Activated naive CD8-positive, alpha-beta T cell treated with anti-CD3 and anti-CD28 coated beads, Interleukin-2, amount 50 U/mL, for 24 hours (primary cell): Measurements from ENCODE around the gene ARID5A.

Experiments
- ATAC-seq: fragments of 150-1000 bp; cut with Tn5 transposase; one replicate; pipeline ENCODE4 v1.10.0; 2021
- DNase-seq: peaks from one replicate; pipeline ENCODE4 v3.0.0; 2021
- H3K27ac Mint-ChIP-seq: one replicate; pipeline ENCODE4 v1.8.0; 2021; ENCODE audit warnings: mild to moderate bottlenecking, mixed read lengths
- H3K27me3 Mint-ChIP-seq: one replicate; pipeline ENCODE4 v1.8.0; 2021; ENCODE audit warnings: mixed read lengths
- H3K36me3 Mint-ChIP-seq: one replicate; pipeline ENCODE4 v1.8.0; 2021; ENCODE audit warnings: low read depth, mixed read lengths
- H3K4me1 Mint-ChIP-seq: one replicate; pipeline ENCODE4 v1.8.0; 2021; ENCODE audit warnings: mixed read lengths
- H3K4me3 Mint-ChIP-seq: one replicate; pipeline ENCODE4 v1.8.0; 2021; ENCODE audit warnings: mild to moderate bottlenecking, moderate library complexity, mixed read lengths
- H3K9me3 Mint-ChIP-seq: one replicate; pipeline ENCODE4 v1.8.0; 2021; ENCODE audit warnings: mixed read lengths

ARID5A gene

GRCh38 chr2:96512341-96512740 lies 24.2 kb upstream of the ARID5A start:
- H3K4me3 Mint-ChIP-seq = no peak overlapping the region
- peaks cover 18% of the 10 kb centered on the region for H3K4me1 Mint-ChIP-seq
- ATAC-seq (no peak), DNase-seq (no peak)
- H3K27ac Mint-ChIP-seq = no peak overlapping the region
- H3K27me3 Mint-ChIP-seq = peaks cover 7% of the 10 kb centered on the region
- H3K9me3 Mint-ChIP-seq = peaks cover 9% of the 10 kb centered on the region
- peaks cover 3% of the 10 kb centered on the region for H3K36me3 Mint-ChIP-seq

DNA sequence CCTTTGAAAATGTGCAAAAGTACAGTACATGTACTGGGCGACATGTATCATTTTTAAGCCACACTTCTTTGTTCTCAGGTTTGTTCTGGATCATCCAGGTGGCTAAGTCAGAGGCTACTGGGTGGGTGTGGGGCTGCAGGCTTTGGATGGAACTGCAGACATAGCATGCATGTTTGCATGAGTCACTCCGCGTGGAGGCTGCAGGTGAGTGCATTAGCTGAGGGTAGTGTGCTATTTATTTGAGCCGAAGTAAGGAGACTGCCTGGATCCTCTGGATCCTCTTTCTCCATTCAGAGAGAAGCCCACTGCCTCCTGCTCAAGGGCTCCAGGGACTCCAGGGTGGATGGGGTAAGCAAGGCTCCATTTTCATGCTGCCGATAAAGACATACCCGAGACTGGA lies 22.0 kb upstream of the ARID5A start:
- no peak overlapping the region for H3K4me3 Mint-ChIP-seq
- DNase-seq (no peak), ATAC-seq (no peak)
- peaks cover 3% of the 10 kb centered on the region for H3K36me3 Mint-ChIP-seq
- peaks cover 2% of the 10 kb centered on the region for H3K4me1 Mint-ChIP-seq
- H3K9me3 Mint-ChIP-seq = peaks cover 14% of the 10 kb centered on the region
- no peak overlapping the region for H3K27ac Mint-ChIP-seq
- peaks cover 3% of the 10 kb centered on the region for H3K27me3 Mint-ChIP-seq

DNA sequence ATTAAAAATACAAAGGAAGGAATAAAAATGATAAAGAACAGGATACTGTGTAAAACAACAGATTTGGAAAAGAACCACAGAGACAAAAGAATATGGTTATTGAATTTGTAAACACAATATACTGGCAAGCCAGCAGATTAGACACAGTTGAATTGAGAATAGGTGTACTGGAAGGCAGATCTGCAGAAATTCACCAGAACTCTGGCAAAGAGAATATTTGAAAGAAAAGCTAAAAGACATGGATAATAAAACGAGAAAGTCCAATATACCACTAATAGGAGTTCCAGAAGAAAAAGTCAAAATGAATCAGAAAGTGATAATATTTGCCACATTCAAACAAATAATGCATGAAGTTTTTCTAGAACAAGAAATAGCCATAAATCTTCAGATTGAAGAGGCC lies 19.5 kb upstream of the ARID5A start:
- no peaks in the 10 kb centered on the region for H3K4me1 Mint-ChIP-seq

DNA sequence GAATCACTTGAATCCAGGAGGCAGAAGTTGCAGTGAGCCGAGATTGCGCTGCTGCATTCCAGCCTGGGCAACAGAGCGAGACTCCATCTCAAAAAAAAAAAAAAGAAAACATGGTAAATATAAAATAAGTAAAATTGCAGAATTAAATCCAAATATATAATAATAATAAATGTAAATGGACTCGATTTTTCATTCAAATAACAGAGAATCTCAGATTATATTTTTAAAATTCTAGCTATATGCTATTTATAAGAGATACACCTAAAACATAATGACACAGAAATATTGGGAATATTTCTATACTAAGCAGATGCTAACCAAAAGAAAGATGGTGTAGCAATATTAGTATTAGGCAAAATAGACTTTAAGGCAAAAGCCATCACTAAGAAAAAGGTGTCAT lies 16.3 kb upstream of the ARID5A start:
- Mint-ChIP-seq H3K27ac (no peak overlapping the region), H3K4me1 (peaks cover 22% of the 10 kb centered on the region), H3K27me3 (no peaks in the 10 kb centered on the region), H3K36me3 (peaks cover 3% of the 10 kb centered on the region), H3K4me3 (no peak overlapping the region), H3K9me3 (peaks cover 14% of the 10 kb centered on the region)
- ATAC-seq (no peak), DNase-seq (no peak)

More for the DNA sequence above, 19.5 kb upstream of the ARID5A start:
- H3K9me3 Mint-ChIP-seq = peaks cover 14% of the 10 kb centered on the region
- peaks cover 2% of the 10 kb centered on the region for H3K27me3 Mint-ChIP-seq
- H3K4me3 Mint-ChIP-seq = no peak overlapping the region
- H3K27ac Mint-ChIP-seq = no peak overlapping the region
- ATAC-seq = no peak
- peaks cover 3% of the 10 kb centered on the region for H3K36me3 Mint-ChIP-seq
- DNase-seq = no peak

DNA sequence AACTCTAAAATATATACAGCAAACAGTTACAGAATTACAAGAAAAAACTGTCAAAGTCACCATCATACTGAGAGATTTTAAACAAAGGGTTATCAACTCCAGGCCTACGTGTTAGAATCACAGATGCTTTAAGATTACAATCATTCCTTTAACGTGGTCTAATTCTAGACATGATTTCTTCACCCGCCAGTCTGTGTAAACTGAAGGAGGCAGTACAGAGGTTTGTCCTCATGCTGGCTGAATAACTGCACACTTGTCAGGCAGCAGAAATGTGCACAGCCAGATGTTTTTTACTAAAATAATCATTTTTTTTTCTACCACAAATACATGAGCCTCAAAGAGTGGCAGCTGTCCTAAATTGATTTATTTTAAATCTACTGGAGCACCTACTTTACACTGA lies 15.9 kb upstream of the ARID5A start:
- Mint-ChIP-seq H3K27me3 (no peaks in the 10 kb centered on the region), H3K36me3 (peaks cover 3% of the 10 kb centered on the region), H3K27ac (no peak overlapping the region), H3K4me1 (peaks cover 26% of the 10 kb centered on the region), H3K9me3 (peaks cover 14% of the 10 kb centered on the region), H3K4me3 (no peak overlapping the region)
- ATAC-seq (no peak), DNase-seq (no peak)

DNA sequence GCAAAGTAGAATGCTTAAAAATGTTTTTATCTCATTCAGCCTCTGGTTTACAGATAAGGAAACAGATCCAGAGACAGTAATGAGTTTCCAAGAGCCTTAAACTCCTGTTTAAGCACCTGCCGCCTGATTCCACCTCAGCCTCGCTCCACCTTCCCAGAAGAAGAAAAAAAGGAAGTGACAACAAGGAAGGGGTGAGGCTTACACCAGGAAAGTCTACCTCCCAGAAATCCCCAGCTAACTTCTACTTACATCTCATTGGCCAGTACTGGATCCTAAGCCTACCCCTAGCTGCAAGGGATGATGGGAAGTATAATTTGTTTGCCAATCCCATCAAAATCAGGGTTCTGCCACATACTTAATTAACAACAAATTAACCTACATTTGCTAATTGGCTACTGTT lies 15.3 kb upstream of the ARID5A start:
- peaks cover 31% of the 10 kb centered on the region for H3K4me1 Mint-ChIP-seq
- H3K27me3 Mint-ChIP-seq = no peaks in the 10 kb centered on the region
- ATAC-seq (no peak), DNase-seq (no peak)
- no peak overlapping the region for H3K27ac Mint-ChIP-seq
- no peak overlapping the region for H3K4me3 Mint-ChIP-seq
- peaks cover 13% of the 10 kb centered on the region for H3K9me3 Mint-ChIP-seq
- H3K36me3 Mint-ChIP-seq = peaks cover 3% of the 10 kb centered on the region

GRCh38 chr2:96522304-96523203 lies 14.0 kb upstream of the ARID5A start:
- Mint-ChIP-seq H3K27ac (no peak overlapping the region), H3K4me3 (no peak overlapping the region), H3K4me1 (peaks cover 37% of the 10 kb centered on the region), H3K36me3 (no peaks in the 10 kb centered on the region), H3K27me3 (no peaks in the 10 kb centered on the region), H3K9me3 (peaks cover 2% of the 10 kb centered on the region)
- ATAC-seq (no peak), DNase-seq (no peak)

DNA sequence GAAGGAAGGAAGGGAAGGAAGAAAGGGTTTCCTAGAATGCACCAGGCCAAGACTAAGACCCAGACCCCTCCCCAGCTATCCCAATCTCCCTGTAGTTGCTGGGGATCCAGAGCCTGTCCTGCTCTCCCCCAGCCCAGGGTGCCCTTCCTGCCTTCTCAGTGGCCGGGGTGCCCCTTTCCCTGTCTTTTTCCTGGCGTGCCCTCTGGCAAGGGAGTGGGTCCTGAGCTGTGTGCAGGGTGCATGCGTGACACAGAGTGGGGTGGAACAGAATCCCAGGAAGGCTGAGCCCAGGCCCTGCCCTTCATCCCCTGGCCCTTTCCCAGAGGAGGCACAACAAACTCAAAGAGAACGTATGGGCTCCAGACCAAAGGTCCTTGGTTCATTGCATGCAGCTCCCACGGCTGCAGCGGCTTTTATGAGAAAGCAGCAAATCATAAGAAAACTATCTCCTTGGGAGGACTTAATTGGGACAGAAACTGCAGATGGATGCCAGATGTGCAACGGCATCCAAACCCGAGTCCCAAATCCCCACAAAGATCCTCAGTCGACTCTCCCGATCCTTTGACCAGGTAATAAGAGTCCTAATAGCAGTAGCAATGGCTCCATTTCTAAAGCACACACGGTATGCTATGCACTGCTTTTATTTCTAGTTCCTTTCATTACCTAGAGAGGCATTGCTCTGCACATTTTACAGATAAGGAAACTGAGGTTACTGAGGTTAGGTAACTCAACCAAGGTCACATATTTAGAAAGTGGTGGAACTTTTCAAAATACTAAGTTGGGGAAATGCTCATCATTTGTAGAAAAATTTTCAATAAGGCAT lies 12.7 kb upstream of the ARID5A start:
- Mint-ChIP-seq H3K4me3 (no peak overlapping the region), H3K4me1 (peaks cover 50% of the 10 kb centered on the region), H3K36me3 (no peaks in the 10 kb centered on the region), H3K27ac (peak overlapping the region; percentile 56), H3K9me3 (no peaks in the 10 kb centered on the region), H3K27me3 (no peaks in the 10 kb centered on the region)
- ATAC-seq (peak; percentile 1), DNase-seq (no peak)

DNA sequence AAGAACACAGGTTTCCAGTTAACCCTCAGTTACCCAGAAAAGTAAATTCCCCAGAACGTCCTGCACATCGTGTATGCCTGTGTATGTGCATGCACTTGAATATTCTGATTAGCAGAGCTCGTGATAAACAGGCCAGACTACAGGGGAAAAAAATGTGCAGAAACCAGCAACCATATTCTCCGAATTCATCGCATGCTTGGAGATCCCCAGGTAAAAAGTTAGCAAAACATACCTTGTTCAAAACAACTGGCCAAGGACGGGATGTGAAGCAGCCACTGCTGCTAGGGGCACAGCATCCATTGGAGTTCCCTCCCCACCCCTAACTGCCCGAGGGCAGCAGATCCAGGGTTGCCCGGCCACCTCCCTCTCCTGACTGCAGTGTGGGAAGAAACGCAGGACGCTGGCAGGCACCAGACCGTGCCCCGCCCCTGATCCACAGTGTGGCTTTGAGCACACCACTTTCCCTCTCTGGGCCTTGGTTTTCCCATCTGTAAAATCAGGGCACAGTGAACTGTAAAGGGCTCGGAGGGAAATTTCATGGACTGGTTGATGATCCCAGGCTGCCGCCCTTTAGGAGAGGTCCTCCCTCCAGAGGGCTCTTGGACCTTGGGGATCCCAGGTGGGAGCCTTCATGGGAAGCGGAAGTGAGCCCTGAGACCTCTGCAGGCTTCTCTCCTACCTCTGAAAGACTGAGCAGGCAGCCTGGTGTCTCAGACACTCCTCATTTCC lies 11.9 kb upstream of the ARID5A start:
- Mint-ChIP-seq H3K27me3 (no peaks in the 10 kb centered on the region), H3K27ac (peak overlapping the region; percentile 52), H3K4me3 (no peak overlapping the region), H3K4me1 (peaks cover 58% of the 10 kb centered on the region), H3K9me3 (no peaks in the 10 kb centered on the region), H3K36me3 (no peaks in the 10 kb centered on the region)
- peak; percentile 15 for ATAC-seq
- no peak for DNase-seq

DNA sequence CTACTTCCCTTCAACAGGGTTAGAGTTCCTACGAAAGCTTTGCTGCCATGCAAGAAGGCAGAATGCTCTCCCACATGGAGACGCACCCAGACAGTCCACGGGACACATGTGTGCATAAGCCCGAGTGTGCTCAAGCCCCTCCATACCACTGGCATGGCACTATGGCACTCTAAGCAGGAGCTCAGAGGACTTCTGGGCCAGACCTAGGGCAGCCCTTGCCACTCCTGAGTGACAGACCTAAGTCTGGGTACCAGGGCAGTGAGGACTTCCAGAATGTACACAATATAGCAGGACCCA lies 11.4 kb upstream of the ARID5A start:
- DNase-seq = no peak
- Mint-ChIP-seq H3K27me3 (peaks cover 2% of the 10 kb centered on the region), H3K36me3 (no peaks in the 10 kb centered on the region), H3K4me1 (peaks cover 63% of the 10 kb centered on the region), H3K4me3 (no peak overlapping the region), H3K27ac (no peak overlapping the region), H3K9me3 (no peaks in the 10 kb centered on the region)
- ATAC-seq = no peak

- H3K27ac Mint-ChIP-seq = no peak overlapping the region
- ATAC-seq = no peak
These were observed 10.4 kb upstream of the ARID5A start for GRCh38 chr2:96526101-96526591.

GRCh38 chr2:96526615-96527285 lies 9.8 kb upstream of the ARID5A start:
- H3K36me3 Mint-ChIP-seq = no peaks in the 10 kb centered on the region
- H3K4me1 Mint-ChIP-seq = peaks cover 79% of the 10 kb centered on the region
- ATAC-seq (no peak), DNase-seq (no peak)
- H3K27ac Mint-ChIP-seq = peak overlapping the region; percentile 87
- H3K9me3 Mint-ChIP-seq = no peaks in the 10 kb centered on the region
- H3K27me3 Mint-ChIP-seq = peaks cover 2% of the 10 kb centered on the region
- H3K4me3 Mint-ChIP-seq = peak overlapping the region; percentile 65

More at GRCh38 chr2:96526101-96526591, 10.4 kb upstream of the ARID5A start:
- no peaks in the 10 kb centered on the region for H3K36me3 Mint-ChIP-seq
- no peak for DNase-seq
- H3K27me3 Mint-ChIP-seq = peaks cover 2% of the 10 kb centered on the region
- H3K4me3 Mint-ChIP-seq = no peak overlapping the region
- peaks cover 73% of the 10 kb centered on the region for H3K4me1 Mint-ChIP-seq
- H3K9me3 Mint-ChIP-seq = no peaks in the 10 kb centered on the region

DNA sequence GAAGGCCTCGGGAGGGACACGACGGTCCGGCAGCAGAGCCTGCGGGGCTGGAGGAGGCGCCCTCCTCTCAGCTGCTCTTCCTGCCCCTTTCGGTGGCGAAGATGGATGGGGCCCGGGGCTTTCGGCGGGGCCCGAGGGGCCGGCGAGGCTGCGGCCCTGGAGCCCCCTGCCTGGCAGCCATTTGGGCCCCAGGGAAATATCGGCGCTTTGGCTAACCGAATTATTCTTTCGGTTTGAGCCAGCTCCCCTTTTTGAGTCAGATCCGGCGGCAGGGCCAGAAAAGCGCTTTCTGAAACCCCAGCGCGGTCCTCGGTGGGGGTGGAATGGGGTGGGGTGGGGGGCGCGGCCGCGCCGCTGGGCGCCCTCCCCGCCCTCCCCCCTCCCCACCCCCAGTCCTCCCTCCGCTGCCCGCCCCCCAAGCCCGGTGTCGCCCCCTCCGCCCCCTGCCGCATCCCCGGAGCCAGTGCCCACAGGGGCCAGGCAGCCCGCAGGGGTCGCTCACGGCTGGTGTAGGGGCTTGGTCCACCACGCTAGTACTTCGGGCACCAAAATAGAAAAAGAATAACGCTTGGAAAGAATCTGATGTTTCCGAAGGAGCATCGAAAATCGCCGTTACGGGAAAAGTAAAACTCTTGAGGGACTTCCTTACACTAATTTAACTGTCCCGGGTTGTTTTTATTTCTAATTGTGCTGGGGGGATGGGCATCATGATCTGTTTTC lies 9.1 kb upstream of the ARID5A start:
- Mint-ChIP-seq H3K9me3 (no peaks in the 10 kb centered on the region), H3K4me1 (peaks cover 86% of the 10 kb centered on the region), H3K27me3 (peaks cover 2% of the 10 kb centered on the region), H3K36me3 (no peaks in the 10 kb centered on the region), H3K27ac (peak overlapping the region; percentile 89), H3K4me3 (peak overlapping the region; percentile 72)
- ATAC-seq (peak; percentile 21), DNase-seq (peak; percentile 77)
